Stimulated activated CD4-positive, alpha-beta T cell treated with anti-CD3 and anti-CD28 coated beads, Interleukin-2, amount 100 ng/mL, for 48 hours (primary cell): ENCODE data around the gene USP17L21.
"Not testable (repeated sequence)": the region's sequence is repeated elsewhere in the genome, so short reads cannot be mapped to it uniquely, and the experiment has no call there.

ENCODE experiments used
- DNase-seq, 2 donors: peaks; one replicate each; pipeline ENCODE4 v3.0.0-alpha.2; 2020

Gene USP17L21, protein sequence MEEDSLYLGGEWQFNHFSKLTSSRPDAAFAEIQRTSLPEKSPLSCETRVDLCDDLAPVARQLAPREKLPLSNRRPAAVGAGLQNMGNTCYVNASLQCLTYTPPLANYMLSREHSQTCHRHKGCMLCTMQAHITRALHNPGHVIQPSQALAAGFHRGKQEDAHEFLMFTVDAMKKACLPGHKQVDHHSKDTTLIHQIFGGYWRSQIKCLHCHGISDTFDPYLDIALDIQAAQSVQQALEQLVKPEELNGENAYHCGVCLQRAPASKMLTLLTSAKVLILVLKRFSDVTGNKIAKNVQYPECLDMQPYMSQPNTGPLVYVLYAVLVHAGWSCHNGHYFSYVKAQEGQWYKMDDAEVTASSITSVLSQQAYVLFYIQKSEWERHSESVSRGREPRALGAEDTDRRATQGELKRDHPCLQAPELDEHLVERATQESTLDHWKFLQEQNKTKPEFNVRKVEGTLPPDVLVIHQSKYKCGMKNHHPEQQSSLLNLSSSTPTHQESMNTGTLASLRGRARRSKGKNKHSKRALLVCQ

DNA sequence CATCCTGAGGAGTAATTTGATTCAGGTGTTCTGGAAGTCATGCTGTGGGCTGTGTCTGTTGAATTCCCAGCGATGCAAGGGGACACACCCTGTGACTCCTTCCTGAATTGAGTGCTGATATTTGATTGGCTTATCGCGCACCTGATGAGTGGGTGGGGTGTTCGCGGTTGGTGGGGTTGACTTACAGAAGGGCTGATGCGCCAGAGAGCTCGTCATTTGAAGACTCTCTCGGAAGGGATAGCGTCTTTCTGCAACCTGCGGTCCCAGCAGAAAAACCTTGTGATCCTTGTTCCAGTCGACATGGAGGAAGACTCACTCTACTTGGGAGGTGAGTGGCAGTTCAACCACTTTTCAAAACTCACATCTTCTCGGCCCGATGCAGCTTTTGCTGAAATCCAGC is at the start of gene USP17L21:
USP17L21 (plus strand) TSS at position 301 of the 400 bp plus-strand sequence; CDS start at position 301, 0 bp downstream.
- DNase-seq, result not testable (repeated sequence)

DNA sequence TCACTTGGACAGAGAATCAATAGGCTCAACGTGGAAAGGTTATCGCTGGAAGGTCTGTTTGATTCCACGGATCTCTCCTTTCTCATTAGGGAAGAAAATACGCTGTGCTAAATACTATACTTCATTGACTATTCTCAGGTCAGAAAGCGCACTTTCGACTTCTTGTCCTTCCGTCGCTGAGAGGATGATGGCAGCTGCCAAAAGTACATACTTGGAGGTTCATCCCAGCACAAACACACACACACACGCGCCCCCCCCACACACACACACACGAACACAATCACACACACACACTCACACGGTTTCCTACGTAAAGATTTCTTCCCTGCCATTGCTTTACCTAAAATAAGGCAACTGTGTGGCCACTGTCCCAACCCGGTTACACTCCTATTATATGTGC is 48.0 kb upstream of the USP17L21 start:
- not testable (repeated sequence) for DNase-seq

- not testable (repeated sequence) for DNase-seq
These were observed 47.6 kb upstream of the USP17L21 start, which contains the start of gene USP17L11 for GRCh38 chr4:9215105-9215504. USP17L11 (plus strand) TSS chr4:9215405; CDS start chr4:9215405, 0 bp downstream.

DNA sequence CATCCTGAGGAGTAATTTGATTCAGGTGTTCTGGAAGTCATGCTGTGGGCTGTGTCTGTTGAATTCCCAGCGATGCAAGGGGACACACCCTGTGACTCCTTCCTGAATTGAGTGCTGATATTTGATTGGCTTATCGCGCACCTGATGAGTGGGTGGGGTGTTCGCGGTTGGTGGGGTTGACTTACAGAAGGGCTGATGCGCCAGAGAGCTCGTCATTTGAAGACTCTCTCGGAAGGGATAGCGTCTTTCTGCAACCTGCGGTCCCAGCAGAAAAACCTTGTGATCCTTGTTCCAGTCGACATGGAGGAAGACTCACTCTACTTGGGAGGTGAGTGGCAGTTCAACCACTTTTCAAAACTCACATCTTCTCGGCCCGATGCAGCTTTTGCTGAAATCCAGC is 42.8 kb upstream of the USP17L21 start, which contains the start of gene USP17L12:
USP17L12 (plus strand) TSS at position 301 of the 400 bp plus-strand sequence; CDS start at position 301, 0 bp downstream.
- not testable (repeated sequence) for DNase-seq

GRCh38 chr4:9224596-9224995 is 38.1 kb upstream of the USP17L21 start, which contains the start of gene USP17L13:
USP17L13 (plus strand) TSS chr4:9224896; CDS start chr4:9224896, 0 bp downstream.
- not testable (repeated sequence) for DNase-seq

DNA sequence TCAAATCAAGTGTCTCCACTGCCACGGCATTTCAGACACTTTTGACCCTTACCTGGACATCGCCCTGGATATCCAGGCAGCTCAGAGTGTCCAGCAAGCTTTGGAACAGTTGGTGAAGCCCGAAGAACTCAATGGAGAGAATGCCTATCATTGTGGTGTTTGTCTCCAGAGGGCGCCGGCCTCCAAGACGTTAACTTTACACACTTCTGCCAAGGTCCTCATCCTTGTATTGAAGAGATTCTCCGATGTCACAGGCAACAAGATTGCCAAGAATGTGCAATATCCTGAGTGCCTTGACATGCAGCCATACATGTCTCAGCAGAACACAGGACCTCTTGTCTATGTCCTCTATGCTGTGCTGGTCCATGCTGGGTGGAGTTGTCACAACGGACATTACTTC is 32.4 kb upstream of the USP17L21 start:
- not testable (repeated sequence) for DNase-seq

DNA sequence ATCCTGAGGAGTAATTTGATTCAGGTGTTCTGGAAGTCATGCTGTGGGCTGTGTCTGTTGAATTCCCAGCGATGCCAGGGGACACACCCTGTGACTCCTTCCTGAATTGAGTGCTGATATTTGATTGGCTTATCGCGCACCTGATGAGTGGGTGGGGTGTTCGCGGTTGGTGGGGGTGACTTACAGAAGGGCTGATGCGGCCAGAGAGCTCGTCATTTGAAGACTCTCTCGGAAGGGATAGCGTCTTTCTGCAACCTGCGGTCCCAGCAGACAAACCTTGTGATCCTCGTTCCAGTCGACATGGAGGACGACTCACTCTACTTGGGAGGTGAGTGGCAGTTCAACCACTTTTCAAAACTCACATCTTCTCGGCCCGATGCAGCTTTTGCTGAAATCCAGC is 28.6 kb upstream of the USP17L21 start, which contains the start of gene USP17L15:
USP17L15 (plus strand) TSS at position 301 of the 400 bp plus-strand sequence; CDS start at position 301, 0 bp downstream.
- not testable (repeated sequence) for DNase-seq

- DNase-seq, result not testable (repeated sequence)
These were observed 24.2 kb upstream of the USP17L21 start for GRCh38 chr4:9238461-9238860.

- DNase-seq, result not testable (repeated sequence)
These were observed 19.1 kb upstream of the USP17L21 start, which contains the start of gene USP17L17 for GRCh38 chr4:9243579-9243978. USP17L17 (plus strand) TSS chr4:9243879; CDS start chr4:9243879, 0 bp downstream.

- not testable (repeated sequence) for DNase-seq
These were observed 14.6 kb upstream of the USP17L21 start, which contains the start of gene USP17L18 for GRCh38 chr4:9247953-9248680. USP17L18 (plus strand) TSS chr4:9248630; CDS start chr4:9248630, 0 bp downstream.

DNA sequence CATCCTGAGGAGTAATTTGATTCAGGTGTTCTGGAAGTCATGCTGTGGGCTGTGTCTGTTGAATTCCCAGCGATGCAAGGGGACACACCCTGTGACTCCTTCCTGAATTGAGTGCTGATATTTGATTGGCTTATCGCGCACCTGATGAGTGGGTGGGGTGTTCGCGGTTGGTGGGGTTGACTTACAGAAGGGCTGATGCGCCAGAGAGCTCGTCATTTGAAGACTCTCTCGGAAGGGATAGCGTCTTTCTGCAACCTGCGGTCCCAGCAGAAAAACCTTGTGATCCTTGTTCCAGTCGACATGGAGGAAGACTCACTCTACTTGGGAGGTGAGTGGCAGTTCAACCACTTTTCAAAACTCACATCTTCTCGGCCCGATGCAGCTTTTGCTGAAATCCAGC is 9.6 kb upstream of the USP17L21 start, which contains the start of gene USP17L19:
USP17L19 (plus strand) TSS at position 301 of the 400 bp plus-strand sequence; CDS start at position 301, 0 bp downstream.
- DNase-seq, result not testable (repeated sequence)

DNA sequence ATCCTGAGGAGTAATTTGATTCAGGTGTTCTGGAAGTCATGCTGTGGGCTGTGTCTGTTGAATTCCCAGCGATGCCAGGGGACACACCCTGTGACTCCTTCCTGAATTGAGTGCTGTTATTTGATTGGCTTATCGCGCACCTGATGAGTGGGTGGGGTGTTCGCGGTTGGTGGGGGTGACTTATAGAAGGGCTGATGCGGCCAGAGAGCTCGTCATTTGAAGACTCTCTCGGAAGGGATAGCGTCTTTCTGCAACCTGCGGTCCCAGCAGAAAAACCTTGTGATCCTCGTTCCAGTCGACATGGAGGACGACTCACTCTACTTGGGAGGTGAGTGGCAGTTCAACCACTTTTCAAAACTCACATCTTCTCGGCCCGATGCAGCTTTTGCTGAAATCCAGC is 4.8 kb upstream of the USP17L21 start, which contains the start of gene USP17L20:
USP17L20 (plus strand) TSS at position 301 of the 400 bp plus-strand sequence; CDS start at position 301, 0 bp downstream.
- not testable (repeated sequence) for DNase-seq

DNA sequence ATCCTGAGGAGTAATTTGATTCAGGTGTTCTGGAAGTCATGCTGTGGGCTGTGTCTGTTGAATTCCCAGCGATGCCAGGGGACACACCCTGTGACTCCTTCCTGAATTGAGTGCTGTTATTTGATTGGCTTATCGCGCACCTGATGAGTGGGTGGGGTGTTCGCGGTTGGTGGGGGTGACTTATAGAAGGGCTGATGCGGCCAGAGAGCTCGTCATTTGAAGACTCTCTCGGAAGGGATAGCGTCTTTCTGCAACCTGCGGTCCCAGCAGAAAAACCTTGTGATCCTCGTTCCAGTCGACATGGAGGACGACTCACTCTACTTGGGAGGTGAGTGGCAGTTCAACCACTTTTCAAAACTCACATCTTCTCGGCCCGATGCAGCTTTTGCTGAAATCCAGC is 4.6 kb downstream of the USP17L21 start, which contains the start of gene USP17L22:
USP17L22 (plus strand) TSS at position 301 of the 400 bp plus-strand sequence; CDS start at position 301, 0 bp downstream.
- not testable (repeated sequence) for DNase-seq

DNA sequence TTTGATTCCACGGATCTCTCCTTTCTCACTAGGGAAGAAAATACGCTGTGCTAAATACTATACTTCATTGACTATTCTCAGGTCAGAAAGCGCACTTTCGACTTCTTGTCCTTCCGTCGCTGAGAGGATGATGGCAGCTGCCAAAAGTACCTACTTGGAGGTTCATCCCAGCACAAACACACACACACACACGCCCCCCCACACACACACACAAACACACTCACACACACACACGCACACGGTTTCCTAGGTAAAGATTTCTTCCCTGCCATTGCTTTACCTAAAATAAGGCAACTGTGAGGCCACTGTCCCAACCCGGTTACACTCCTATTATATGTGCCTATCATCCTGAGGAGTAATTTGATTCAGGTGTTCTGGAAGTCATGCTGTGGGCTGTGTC is 9.0 kb downstream of the USP17L21 start:
- DNase-seq, result not testable (repeated sequence)
